ENCODE data around the gene KIF25. TPM values are rescaled to one million over a fixed set of nuclear protein-coding genes. Genes with fewer than 3 reads are reported as not detected.

The KIF25 gene
- total RNA-seq, 5 donors from 2014 or later (not counting 1 experiment from before 2014, with no cell fraction given): not detected

DNA sequence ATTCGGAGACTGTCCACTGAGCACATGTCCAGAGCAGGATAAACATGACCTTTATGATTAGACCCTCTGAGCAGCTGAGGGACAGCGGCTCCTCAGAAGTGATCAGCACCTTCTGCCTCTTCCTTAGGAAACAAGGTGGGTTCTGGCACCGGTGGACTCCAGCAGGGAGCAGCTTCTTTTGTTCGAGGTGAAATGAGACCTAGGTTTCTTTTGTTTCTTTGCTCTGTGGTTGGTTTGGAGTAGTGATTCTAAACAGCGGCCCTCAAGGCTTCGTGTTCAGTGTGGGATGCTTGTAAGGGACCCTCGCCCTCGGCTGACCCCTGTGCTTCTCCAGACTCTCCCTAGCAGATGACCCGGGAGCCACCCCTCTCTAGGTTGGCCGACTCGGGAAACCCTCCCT is 96.2 kb downstream of the KIF25 start:
- ChIA-PET CTCF (no interaction called here), POLR2A (no interaction called here)
- Mint-ChIP-seq H3K36me3 (no peaks in the 10 kb centered on the region), H3K4me3 (no peak overlapping the region), H3K27ac (no peak overlapping the region), H3K4me1 (no peaks in the 10 kb centered on the region), H3K9me3 (peaks cover 0 to 7% (median 2%) of the 10 kb centered on the region in 3 donors), H3K27me3 (peaks cover 4 to 9% of the 10 kb centered on the region in 2 donors)
- no peaks in the 10 kb centered on the region for H3K36me3 ChIP-seq (ENCODE audit: control insufficient read depth in 2 of 2, extremely low read depth in 1 of 2, insufficient read depth in 1 of 2, low read length in 1 of 2)
- WGBS (ENCODE audit: insufficient coverage): 88% methylated on average over 7 of the region's 11 CpGs
- DNase-seq: no peak
- no peaks in the 10 kb centered on the region for H3K4me1 ChIP-seq (ENCODE audit: control insufficient read depth in 1 of 2, extremely low read depth in 1 of 2, insufficient read depth in 2 of 2, low read length in 2 of 2)
- H3K27ac ChIP-seq (ENCODE audit: low read length): no peak overlapping the region
- peaks cover 0 to 20% of the 10 kb centered on the region in 2 experiments for H3K27me3 ChIP-seq (replicated peaks in 1 of 2; ENCODE audit: control insufficient read depth in 2 of 2, extremely low read depth in 1 of 2, insufficient read depth in 2 of 2, low read length in 1 of 2)
- ATAC-seq (replicated peaks in 1 of 4): no peak
- no peak overlapping the region for H3K4me3 ChIP-seq (ENCODE audit: control insufficient read depth in 1 of 2, extremely low read depth in 1 of 2, low read length in 1 of 2)
- H3K9me3 ChIP-seq: no peaks in the 10 kb centered on the region

Other genes with a start within 250 kb of the KIF25 start
- 10 to 100 TPM; 10.6 to 30.3 (median 20.7) TPM for gene AFDN, start 170.8 kb upstream of the KIF25 start, total RNA-seq
- not detected for gene FRMD1, start 81.5 kb downstream of the KIF25 start, total RNA-seq

Measured in T-cell (primary cell).